Measurements from ENCODE around the gene ART1. TPM values are rescaled to one million over a fixed set of nuclear protein-coding genes. Genes with fewer than 3 reads are reported as not detected.
"Not testable (repeated sequence)": the region's sequence is repeated elsewhere in the genome, so short reads cannot be mapped to it uniquely, and the experiment has no call there.

The ART1 gene
- total and polyA plus RNA-seq, 7 donors: 1.1 to 1.2 TPM; not detected in 5

GRCh38 chr11:3639841-3640240 lies 5.1 kb upstream of the ART1 start:
- H3K4me1 ChIP-seq: peaks cover 0 to 17% (median 15%) of the 10 kb centered on the region in 4 donors
- H3K36me3 ChIP-seq: no peaks in the 10 kb centered on the region
- H3K9me3 ChIP-seq: no peaks in the 10 kb centered on the region
- H3K27ac ChIP-seq: no peak overlapping the region
- WGBS, 2 donors: 96% methylated on average over 14 of the region's 14 CpGs
- intact Hi-C loops (cut with DNase I): no loop called here
- DNase-seq: no peak
- no peak for TF ChIP-seq EP300 (IDR thresholded peaks at IDR 0.05)
- TF ChIP-seq POLR2A (IDR thresholded peaks at IDR 0.05): no peak
- TF ChIP-seq POLR2AphosphoS5 (IDR thresholded peaks at IDR 0.05): no peak
- TF ChIP-seq CTCF (IDR thresholded peaks at IDR 0.05): no peak
- no peaks in the 10 kb centered on the region for H3K27me3 ChIP-seq
- no peak overlapping the region for H3K4me3 ChIP-seq

- Histone ChIP-seq H3K36me3 (no peaks in the 10 kb centered on the region), H3K4me3 (no peak overlapping the region), H3K4me1 (peaks cover 0 to 17% (median 15%) of the 10 kb centered on the region in 4 donors), H3K27ac (no peak overlapping the region), H3K9me3 (no peaks in the 10 kb centered on the region), H3K27me3 (no peaks in the 10 kb centered on the region)
- WGBS, 2 donors: 60 to 69% methylated on average over 8 of the region's 8 CpGs
- TF ChIP-seq CTCF (IDR thresholded peaks at IDR 0.05): no peak
- TF ChIP-seq POLR2AphosphoS5 (IDR thresholded peaks at IDR 0.05): no peak
- no peak for TF ChIP-seq EP300 (IDR thresholded peaks at IDR 0.05)
- TF ChIP-seq POLR2A (IDR thresholded peaks at IDR 0.05): no peak
- intact Hi-C loops (cut with DNase I): no loop called here
- DNase-seq: no peak
These were observed 3.7 kb upstream of the ART1 start for GRCh38 chr11:3641191-3641590.

- H3K27me3 ChIP-seq: peaks cover 0 to 2% (median 0%) of the 10 kb centered on the region in 3 donors
- 11 to 21% methylated on average over 21 of the region's 21 CpGs for WGBS, 2 donors
- TF ChIP-seq CTCF (IDR thresholded peaks at IDR 0.05): no peak
- no peak for TF ChIP-seq POLR2A (IDR thresholded peaks at IDR 0.05)
- TF ChIP-seq POLR2AphosphoS5 (IDR thresholded peaks at IDR 0.05): no peak
- TF ChIP-seq EP300 (IDR thresholded peaks at IDR 0.05): no peak
- no peaks in the 10 kb centered on the region for H3K9me3 ChIP-seq
- H3K27ac ChIP-seq: peak within 1 kb of the TSS in 1 of 4 donors; percentile 34
- peaks cover 0 to 17% (median 15%) of the 10 kb centered on the region in 4 donors for H3K4me1 ChIP-seq
- DNase-seq: no peak
- intact Hi-C loops (cut with DNase I): no loop called here
- peak within 1 kb of the TSS; percentile 40 to 53 (median 49) for H3K4me3 ChIP-seq
- H3K36me3 ChIP-seq: no peaks in the 10 kb centered on the region
These were observed 3.2 kb upstream of the ART1 start, which contains the start of gene ART5 for GRCh38 chr11:3641701-3642070. TSS of gene ART5 (minus strand) at chr11:3641992. CDS start at chr11:3641862, 130 bp downstream.

- Histone ChIP-seq H3K27me3 (peaks cover 0 to 4% (median 0%) of the 10 kb centered on the region in 3 donors), H3K4me1 (peaks cover 0 to 17% (median 15%) of the 10 kb centered on the region in 4 donors), H3K4me3 (peak overlapping the region; percentile 40 to 53 (median 49)), H3K9me3 (no peaks in the 10 kb centered on the region), H3K36me3 (no peaks in the 10 kb centered on the region), H3K27ac (peak overlapping the region in 1 of 4 donors; percentile 34)
- 1 to 2% methylated on average over 55 of the region's 55 CpGs for WGBS, 2 donors
- TF ChIP-seq POLR2AphosphoS5 (IDR thresholded peaks at IDR 0.05) (peak in 2 of 4 donors; percentile 22 to 46), EP300 (IDR thresholded peaks at IDR 0.05) (no peak), POLR2A (IDR thresholded peaks at IDR 0.05) (no peak), CTCF (IDR thresholded peaks at IDR 0.05) (no peak)
- peak; percentile 88 for DNase-seq
- intact Hi-C loops (cut with DNase I): no loop called here
These were observed 2.6 kb upstream of the ART1 start for GRCh38 chr11:3642071-3642951.

GRCh38 chr11:3643102-3643546 lies 1.8 kb upstream of the ART1 start:
- H3K27ac ChIP-seq, H3K27me3 ChIP-seq: not testable (repeated sequence)
- 17 to 43% methylated on average over 11 of the region's 11 CpGs for WGBS, 2 donors

More at GRCh38 chr11:3643102-3643546, 1.8 kb upstream of the ART1 start:
- Histone ChIP-seq H3K4me3 (peak overlapping the region in 1 of 4 donors; percentile 53), H3K4me1 (peaks cover 0 to 17% (median 15%) of the 10 kb centered on the region in 4 donors)
- intact Hi-C loops (cut with DNase I); H3K9me3 ChIP-seq; DNase-seq; H3K36me3 ChIP-seq: not testable (repeated sequence)
